Ramos (cell line): Measurements from ENCODE around the gene ARMC9.

Experiments used
- in situ Hi-C: fragments of 300-500 bp; cut with MboI; formaldehyde crosslinking; loops from one replicate; pipeline ENCODE4 v1.14.3; 2022; ENCODE audit warnings: low sequenced_read_pairs; ENCODE audit not compliant: unreplicated experiment

The ARMC9 gene

DNA sequence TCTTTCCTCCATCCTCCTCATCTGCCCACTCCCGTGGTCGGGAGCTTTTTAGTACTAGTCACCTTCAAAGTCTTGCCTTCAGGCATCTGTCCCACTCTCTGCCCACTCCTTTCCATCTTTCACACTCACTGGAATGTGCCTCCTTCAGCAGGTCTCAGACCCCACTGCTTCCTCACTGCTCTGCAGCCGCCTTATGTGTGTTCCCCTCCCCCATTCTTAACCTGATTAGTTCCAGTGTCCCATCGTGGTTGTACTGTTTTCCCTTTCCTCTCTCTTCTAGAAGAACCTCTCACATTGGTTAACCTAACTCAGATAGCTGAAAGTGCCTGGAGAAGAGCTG is 3.0 kb downstream of the ARMC9 start:
- in situ Hi-C loops, result no loop called here

DNA sequence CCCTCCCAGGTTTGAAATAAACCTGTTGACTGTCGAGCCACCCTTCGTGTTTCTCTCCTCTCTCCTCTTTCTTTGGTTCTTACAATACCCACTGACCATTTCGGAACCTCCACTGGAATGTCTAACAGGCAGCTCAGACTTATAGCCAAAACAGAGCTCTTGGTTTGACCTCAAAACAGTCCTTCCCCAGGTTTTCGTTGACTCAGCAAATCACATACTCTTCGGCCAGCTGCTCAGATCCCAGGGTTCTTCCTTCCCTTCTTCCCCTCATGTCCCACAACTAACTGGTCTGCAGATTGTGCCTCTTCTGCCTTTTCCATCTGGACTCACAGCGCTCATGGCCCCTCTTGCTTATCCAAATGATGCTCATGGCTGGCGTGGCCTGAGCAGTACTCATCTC is 4.7 kb downstream of the ARMC9 start:
- in situ Hi-C loops, result no loop called here

DNA sequence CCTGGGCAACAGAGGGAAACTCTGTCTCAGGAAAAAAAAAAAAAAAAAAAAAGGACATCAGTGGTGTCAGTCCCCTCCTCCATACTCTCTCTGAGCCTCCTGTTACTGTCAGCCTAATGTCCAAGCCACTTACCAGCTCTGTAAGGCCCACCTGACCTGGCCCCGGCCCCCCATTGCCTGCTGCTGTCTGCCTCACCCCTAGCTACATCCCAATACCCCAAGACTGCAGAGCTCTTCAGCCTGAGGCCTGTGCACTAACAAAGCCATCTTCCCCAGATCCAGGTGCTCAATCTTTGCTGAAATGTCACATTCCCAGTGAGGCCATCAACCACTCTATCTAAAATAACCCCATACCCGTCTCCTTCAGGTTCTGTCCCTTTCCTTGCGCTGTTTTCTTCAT is 5.7 kb downstream of the ARMC9 start:
- in situ Hi-C loops, result no loop called here

DNA sequence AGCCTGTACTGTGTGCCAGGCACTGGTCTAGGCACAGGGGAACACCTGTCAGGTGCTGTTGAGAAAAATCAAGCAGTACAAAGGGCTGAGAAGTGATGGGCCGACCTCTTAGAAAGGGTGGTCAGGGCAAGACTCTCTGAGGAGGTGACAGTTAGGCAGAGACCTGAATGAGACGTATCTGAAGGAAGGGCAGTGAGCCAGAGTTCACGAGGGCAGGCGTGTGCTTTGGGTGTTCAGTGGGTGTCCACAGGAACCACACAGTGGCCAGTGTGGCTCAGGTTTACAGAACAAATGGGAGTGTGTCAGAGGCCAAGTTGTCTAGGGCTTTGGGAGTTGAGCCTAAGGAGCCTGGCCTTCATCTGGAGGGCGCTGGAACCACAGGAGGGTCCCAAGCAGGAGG is 6.2 kb downstream of the ARMC9 start:
- in situ Hi-C loops, result no loop called here

DNA sequence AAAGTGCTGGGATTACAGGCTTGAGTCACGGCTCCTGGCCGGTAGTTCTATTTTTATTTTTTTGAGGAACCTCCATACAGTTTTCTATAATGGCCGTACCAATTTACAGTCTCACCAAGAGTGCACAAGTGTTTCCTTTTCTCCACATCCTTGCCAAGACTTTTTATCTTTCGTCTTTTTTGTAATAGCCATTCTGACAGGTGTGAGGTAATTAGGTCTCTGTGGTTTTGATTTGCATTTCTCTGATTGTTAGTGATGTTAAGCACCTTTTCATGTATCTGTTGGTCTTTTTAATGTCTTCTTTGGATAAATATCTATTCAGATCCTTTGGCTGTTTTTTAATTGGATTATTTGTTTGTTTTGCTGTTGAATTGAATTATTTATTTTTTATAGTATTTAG is 9.3 kb downstream of the ARMC9 start:
- in situ Hi-C loops, result no loop called here

DNA sequence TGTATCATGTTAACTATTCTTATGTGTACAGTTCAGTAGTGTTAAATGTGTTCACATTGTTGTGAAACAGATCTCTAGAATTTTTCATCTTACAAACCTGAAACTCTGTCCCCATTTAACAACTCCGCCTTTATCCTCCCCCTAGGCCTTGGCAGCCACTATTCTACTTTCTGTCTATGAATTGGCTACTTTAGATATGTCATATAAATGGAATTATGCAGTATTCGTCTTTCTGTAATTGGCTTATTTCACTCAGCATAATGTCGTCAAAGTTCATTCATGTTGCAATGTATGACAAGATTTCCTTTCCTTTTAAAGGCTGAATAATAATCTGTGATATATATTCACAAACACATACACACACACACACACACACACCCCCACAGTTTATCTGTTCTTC is 12.4 kb downstream of the ARMC9 start:
- in situ Hi-C loops, result no loop called here

DNA sequence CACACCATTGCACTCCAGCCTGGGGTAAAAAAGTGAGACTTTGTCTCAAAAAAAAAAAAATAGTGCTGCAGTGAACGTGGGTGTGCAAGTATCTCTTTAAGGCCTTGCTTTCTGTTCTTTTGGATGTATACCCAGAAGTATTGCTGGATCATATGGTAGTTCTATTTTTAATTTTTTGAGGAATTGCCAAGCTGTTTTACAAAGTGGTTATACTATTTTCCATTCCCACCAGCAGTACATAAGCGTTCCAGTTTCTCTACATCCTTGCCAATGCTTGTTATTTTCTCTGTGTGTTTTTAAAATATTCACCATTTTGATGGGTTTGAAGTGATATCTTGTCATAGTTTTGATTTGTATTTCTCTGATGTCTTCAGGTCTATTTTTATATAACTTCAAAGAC is 13.1 kb downstream of the ARMC9 start:
- in situ Hi-C loops, result no loop called here

DNA sequence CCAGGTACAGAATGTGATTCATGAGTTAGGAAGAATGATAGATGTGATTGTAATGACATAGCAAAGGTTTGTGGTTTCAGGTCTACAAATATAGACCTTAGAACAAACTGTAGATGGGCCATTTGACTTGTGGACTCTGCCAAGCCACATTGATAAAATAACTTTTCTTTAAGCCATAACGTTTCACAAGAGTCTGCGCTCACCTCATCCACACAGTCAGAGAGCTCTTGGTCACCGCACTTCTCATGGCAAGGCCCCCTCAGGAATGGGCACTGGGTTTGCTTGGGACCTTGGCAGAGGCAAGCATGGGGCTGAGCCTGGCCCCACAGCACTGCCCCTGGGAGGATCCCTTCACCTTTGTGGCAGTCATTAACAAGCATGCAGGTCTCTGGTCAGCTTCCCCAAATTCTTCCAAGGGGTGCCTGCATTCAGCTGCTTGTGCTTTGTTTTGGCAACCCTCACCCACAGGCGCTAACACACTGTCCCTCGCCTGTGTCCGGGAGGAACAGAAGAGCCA is 14.0 kb downstream of the ARMC9 start:
- in situ Hi-C loops, result no loop called here

DNA sequence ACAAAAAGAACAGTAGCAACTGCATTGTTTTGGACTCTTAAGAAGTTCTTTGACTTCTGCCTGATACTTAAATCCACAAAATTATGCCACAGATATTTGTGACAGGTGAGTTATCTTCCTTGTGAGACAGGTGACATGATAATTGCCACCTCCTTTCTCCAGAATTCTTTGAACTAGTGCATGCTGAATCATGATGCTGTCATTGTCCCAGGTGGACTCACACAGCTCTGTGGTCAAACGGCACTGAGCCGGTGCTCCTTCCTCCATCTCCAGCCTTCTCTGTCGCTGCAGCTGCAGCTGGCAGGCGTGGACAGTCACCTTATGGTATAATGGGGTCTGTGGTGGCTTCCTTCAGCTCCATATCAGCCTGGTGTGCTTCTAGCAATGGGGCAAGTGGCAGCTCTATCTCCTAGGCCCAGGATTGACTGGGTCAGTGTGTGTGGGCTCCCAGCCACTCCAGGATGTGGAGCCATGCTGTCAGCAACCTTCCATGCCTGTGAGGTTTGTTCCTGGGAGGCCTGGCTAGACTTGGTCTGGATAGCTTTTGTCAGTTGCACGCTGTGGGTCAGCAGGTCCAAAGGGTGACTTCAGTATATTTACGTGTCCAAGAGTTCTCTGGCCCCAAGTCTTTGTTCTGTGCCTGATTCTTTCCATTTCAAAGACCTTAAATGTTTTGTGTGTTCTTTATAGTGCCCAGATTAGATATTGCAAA is 15.7 kb downstream of the ARMC9 start:
- in situ Hi-C loops, result no loop called here

DNA sequence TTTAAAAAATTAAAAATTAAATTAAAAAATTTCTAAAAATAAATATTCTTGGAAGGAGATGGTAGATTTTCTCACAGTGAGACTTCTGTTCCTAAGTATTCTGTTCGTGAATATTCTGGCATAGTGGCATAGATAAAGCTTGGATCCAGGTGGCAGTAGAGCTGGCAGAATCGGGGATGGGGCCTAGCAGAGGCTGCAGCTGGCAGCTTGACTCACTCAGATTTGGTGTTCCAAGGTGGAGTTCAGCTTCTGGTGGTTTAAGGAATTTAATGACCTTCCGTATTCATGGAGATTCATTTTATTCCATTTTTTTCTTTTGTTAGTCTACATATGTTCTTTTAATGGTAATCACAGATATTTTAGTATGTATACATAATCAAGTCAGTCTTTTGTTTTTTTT is 19.9 kb downstream of the ARMC9 start:
- in situ Hi-C loops, result no loop called here

DNA sequence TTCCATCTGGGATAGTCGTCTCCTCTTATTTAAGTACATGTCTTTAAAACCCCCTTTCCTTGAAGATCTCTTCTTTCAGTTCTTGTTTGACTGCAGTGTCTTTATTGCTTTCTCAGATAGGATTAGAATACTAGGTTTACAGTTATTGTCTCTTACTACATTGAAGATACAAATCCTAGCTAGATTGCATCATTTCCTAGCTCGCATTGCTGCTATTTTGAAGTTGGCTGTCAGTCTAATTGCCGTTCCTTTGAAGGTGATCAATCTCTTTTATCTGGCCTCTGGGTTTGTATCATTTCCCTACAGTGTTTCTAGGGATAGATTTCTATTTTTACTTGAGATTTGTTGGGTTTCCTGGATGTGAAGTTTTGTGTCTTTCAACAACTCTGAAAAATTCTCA is 20.9 kb downstream of the ARMC9 start:
- in situ Hi-C loops, result no loop called here

DNA sequence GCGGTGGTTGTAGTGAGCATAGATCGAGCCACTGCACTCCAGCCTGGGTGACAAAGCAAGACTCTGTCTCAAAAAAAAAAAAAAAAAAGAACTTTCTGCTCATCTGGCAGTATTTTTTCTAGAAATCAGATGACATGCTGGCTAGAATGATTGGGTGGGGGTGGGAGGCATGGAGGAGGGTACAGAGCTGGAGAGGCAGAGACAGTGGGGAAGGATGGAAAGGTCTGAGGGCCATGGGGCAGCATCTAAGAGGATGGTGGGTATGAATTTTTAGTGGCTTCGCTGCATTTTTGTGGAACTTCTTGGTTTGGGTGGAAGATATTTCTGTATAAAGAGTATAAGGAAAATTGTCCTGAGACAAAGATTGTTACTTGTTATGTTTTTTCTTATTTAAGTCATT is 23.3 kb downstream of the ARMC9 start:
- in situ Hi-C loops, result no loop called here

DNA sequence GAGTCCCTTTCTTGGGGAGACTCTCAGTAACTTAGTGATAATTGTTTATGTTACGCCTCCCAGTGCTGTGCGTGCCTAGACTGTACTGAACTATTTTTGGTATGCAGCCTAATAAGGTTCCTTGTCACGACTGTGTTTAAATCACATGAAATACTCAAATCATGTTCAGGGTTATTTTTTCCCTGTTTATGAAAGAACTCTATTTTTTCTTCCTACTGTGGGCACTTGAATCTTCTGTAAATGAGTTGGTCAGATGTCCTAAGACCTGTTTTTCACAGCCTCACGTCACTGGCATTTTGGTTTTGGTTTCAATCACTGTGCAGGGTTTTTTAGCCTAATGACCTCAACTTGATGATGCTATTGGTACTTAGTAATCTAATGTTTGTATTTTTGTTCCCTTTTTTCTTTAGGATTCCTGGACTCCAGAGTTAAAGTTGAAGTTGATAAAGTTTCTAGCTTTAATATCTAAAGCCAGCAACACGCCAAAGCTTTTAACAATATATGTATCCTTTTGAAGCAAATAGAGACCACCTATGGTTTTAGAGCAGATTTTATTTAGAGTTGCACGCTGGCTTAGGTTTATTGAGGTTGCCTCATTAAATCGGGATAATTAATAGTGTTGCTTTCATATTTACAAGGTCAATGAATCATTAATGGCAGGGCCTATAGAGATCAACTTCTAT is 24.0 kb downstream of the ARMC9 start:
- in situ Hi-C loops, result no loop called here

DNA sequence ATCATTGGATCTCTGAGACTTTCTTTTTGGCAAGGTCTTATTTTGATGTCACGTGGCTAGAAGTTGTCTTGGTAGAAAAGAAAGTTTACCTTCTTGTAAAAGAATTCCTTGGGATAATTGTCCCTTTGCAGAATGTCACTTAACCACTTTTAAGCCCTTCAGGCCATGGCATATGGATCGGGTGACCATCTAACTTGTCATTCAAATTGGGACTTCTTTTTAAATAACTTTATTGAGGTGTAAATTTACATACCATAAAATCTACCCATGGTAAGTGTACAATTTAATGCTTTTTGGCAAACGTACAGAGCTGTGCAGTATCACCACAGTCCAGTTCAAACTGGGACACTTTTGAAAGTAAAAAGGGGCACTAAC is 24.6 kb downstream of the ARMC9 start:
- in situ Hi-C loops, result no loop called here

DNA sequence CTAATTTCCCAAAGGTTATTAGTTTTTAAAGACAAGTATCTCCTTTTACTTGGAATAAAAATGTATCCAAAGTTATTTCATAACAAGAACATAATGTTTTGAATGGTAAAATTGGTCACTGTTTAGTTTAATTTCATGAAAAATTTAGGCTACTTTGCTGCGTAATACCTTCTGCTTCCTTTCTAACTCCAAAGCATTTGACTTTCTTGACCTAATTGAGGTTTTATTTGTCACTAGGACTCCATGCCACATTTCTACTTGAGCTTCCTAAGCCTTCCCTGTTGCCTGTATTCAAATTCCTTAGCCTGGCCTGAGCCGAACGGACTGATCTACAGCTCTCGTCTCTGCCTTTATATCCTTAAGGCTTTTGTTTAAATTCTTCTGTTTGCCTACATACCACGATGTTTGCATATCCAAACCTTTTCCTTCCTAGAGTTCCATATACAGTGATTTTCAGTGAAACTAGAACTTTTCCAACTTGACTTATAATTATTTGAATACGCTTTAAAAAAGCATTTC is 25.1 kb downstream of the ARMC9 start:
- in situ Hi-C loops, result no loop called here

DNA sequence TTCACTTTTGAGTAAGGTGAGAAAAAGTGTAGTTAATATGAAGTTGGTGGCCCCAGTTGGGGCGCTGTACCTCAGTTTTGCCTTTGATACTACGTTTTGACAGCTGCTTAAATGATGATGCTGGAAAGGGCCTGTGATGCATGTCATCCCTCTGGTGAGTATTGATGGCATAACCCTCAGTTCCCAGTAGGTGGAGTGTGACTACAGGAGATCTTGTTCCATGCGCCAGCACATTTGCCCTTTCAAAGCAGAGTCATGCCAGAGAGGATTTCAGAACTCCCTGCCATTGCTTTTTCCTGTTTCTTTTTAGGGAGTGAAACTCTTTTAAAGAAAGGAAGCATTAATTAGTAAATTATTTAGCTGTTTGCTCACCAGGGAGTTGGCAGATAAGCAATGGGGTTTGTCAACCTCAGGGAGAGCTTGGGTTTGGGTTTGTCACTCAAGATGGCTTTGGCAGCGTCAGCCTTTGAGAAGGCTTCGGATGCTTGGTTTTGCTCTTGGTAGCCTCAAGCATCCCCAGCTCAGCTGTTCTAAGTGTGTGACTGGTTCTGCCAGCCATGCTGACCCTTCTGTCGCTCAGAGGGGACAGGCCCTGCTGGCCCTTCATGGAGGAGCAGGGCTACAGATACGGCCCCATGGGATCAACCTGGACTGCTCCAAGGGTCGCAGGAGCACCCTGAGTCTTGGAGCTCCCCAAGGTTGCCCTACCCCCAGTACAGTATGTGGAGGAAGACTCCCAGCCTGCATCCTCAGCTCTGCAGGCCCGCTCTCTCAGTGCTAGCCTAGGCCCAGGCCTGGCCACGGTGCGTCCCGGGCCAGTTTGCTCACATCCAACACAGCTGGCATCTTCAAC is 29.1 kb downstream of the ARMC9 start:
- in situ Hi-C loops, result loop anchor here (5.0 kb wide), 1 partner anchor 175 kb away; no protein-coding TSS in a partner anchor

DNA sequence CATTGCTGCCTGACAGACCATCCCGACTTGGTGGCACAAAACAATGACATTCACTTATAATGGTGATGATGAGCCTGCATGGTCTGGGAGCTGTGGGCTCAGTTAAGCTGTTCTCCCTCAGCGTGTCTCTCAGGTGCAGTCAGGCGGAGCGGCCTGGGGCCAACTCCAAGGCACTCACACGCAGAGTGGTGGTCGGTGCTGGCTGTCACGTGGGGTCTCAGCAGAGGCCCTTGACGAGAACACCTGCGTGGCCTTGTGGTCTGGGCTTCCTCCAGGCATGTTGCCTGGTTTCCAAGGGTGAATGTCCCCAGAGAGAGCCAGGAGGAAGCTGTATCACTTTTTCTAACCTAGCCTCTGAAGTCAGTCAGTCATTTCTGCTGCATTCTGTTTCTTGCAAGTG is 29.8 kb downstream of the ARMC9 start:
- in situ Hi-C loops, result loop anchor here (5.0 kb wide), 1 partner anchor 174 kb away; no protein-coding TSS in a partner anchor

DNA sequence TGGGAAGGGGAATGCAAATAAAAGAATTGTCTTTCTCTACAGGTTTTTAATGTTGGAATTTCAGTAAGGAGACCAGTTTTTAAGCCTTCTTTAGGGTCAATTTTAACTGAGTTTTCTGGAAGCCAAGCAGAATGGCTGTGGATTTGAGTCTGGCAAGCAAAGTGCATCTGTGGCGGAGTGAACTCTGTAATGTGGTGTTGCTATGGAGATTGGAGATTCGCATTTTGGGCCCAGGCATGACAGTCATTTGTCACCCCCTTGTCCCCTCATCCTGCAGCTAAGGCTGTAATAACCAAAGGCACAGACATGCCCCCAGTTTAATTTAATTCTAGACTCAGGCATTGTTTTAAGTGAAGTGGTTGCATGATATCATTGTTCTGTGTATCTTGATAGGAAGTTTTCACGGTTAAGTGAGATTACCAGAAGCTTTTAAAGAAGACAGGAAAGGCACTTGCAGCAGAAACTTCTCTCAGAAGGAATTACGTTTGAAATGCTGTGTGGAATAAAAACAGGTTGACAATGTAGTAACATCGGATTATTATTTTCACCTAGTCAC is 30.6 kb downstream of the ARMC9 start:
- in situ Hi-C loops, result loop anchor here (5.0 kb wide), 1 partner anchor 173 kb away; no protein-coding TSS in a partner anchor

DNA sequence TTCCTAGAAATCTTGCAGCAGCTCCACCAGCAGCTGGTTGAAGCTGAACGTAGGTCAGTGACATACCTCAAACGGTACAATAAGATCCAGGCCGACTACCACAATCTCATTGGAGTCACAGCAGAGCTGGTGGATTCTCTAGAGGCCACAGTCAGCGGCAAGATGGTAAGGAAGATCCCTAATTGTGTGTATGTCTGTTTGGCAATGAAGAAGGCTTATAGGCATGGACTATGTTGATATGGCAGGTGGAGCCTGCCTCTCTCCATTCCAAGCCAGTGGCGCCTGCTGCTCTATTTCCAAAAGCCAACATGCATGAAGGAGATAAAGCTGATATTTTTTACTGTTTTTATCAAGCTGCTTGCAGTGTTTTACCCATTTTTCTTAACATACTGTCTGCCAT is 36.8 kb downstream of the ARMC9 start:
- in situ Hi-C loops, result no loop called here

DNA sequence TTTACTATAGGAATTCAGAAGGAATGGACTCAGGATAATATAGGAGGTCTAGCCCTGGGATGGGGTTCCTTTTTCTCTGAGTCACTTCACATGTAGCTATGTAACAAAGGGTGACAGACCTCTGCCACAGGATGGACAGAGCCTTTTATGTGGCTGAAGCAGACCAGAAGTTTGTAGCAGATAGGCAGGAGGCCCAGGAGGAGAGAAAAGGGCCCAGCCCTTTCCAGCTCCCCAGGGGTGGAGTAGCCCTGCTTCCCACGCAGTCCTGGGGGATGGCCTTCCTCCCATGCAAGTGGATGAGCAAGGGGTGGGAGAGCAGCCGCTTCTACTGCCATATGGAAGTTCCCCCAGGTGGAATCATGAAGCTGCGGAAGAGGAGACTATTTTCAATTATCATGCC is 40.3 kb downstream of the ARMC9 start:
- in situ Hi-C loops, result no loop called here

DNA sequence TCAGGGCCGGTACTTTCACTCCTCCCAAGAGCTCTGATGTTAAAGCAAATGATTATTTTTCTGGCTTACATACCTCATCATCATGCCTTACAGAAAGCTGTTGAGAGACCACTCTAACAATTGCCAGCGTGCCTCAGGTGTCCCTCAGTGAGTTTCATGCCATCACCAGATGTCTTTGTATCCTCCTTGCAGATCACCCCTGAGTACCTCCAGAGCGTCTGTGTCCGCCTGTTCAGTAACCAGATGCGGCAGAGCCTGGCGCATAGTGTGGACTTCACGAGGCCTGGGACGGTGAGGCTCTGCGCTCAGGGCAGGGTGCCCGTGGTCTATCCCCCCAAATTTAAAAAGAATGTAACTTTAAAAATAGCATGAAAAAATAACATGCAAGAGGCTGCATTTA is 41.3 kb downstream of the ARMC9 start:
- in situ Hi-C loops, result no loop called here
